SK-N-SH (cell line): ENCODE data around the gene AP1M1. TPM values are rescaled to one million over a fixed set of nuclear protein-coding genes. Genes with fewer than 3 reads are reported as not detected.
A peak's percentile ranks its signal among the peaks of the same experiment; 100 is the strongest.

Source experiments
- CTCF ChIA-PET: fragments of 300-600, 350-600 bp; formaldehyde crosslinking; extraction: SDS; loops from one replicate; lab custom pipeline; 2021; lab: Yijun Ruan, JAX
- POLR2A ChIA-PET: fragments of 350-600 bp; sonication (Branson Sonifier 250); formaldehyde crosslinking; extraction: SDS; loops from one replicate; lab custom pipeline; 2020; ENCODE audit warnings: antibody characterized with exemption, inconsistent platforms; lab: Yijun Ruan, JAX
- DNase-seq: peaks from one replicate; pipeline ENCODE4 v3.0.0; 2012
- H2AFZ ChIP-seq: fragments of 200-600 bp; sonication (generic); 2 replicates; pipeline ENCODE4 v1.8.1; 2016; ENCODE audit warnings: antibody characterized with exemption, mild to moderate bottlenecking, low read depth
- H3F3A ChIP-seq: fragments of 200-600 bp; sonication (generic); replicated peaks from 2 replicates; pipeline ENCODE3; 2016; ENCODE audit warnings: antibody characterized with exemption, mild to moderate bottlenecking; ENCODE audit not compliant: insufficient read depth
- H3K27ac ChIP-seq, 2 experiments: fragments of 200-500 bp in 1 of 2; fragments of 200-600 bp in 1 of 2; sonication (Bioruptor generic) in 1 of 2; sonication (generic), shearing (Covaris generic) in 1 of 2; 2 replicates each; pipeline versions ENCODE4 v1.5.1 to v1.6.1; 2014 to 2016; ENCODE audit warnings: low read depth in 2 of 2, inconsistent platforms in 1 of 2, low read length in 1 of 2, mild to moderate bottlenecking in 1 of 2, mixed read lengths in 1 of 2
- H3K27me3 ChIP-seq: fragments of 200-600 bp; sonication (generic), shearing (Covaris generic); 2 replicates; pipeline ENCODE4 v1.6.1; 2016; ENCODE audit warnings: mixed run types; ENCODE audit not compliant: insufficient read depth
- H3K36me3 ChIP-seq, 2 experiments: fragments of 200-500 bp in 1 of 2; fragments of 200-600 bp in 1 of 2; sonication (Bioruptor generic) in 1 of 2; sonication (generic) in 1 of 2; replicated peaks in 1 of 2; 2 replicates each; pipeline versions ENCODE3 to v1.5.1; 2014 to 2016; ENCODE audit warnings: low read length in 1 of 2, mild to moderate bottlenecking in 1 of 2; ENCODE audit not compliant: insufficient read depth in 2 of 2, control insufficient read depth in 1 of 2
- H3K4me1 ChIP-seq, 2 experiments: fragments of 200-500 bp in 1 of 2; fragments of 200-600 bp in 1 of 2; sonication (Bioruptor generic) in 1 of 2; sonication (generic), shearing (Covaris generic) in 1 of 2; 2 replicates each; pipeline versions ENCODE4 v1.5.1 to v1.6.1; 2014 to 2016; ENCODE audit warnings: low read depth in 1 of 2, low read length in 1 of 2, mixed run types in 1 of 2; ENCODE audit not compliant: insufficient read depth in 2 of 2, control insufficient read depth in 1 of 2
- H3K4me2 ChIP-seq: fragments of 200-600 bp; sonication (generic), shearing (Covaris generic); 2 replicates; pipeline ENCODE4 v1.6.1; 2017; ENCODE audit warnings: mixed run types
- H3K4me3 ChIP-seq, 2 experiments: fragments of 200-500 bp in 1 of 2; fragments of 200-600 bp in 1 of 2; sonication (Bioruptor generic) in 1 of 2; sonication (generic), shearing (Covaris generic) in 1 of 2; 2 replicates each; pipeline versions ENCODE4 v1.5.1 to v1.8.1; 2014 to 2016; ENCODE audit warnings: low read depth in 2 of 2, inconsistent platforms in 1 of 2, low read length in 1 of 2, mild to moderate bottlenecking in 1 of 2, mixed read lengths in 1 of 2, moderate library complexity in 1 of 2
- H3K79me2 ChIP-seq: fragments of 200-600 bp; sonication (generic); 2 replicates; pipeline ENCODE4 v1.8.1; 2017; ENCODE audit warnings: mild to moderate bottlenecking; ENCODE audit not compliant: insufficient read depth
- H3K9ac ChIP-seq: fragments of 200-600 bp; sonication (generic); 2 replicates; pipeline ENCODE4 v1.6.1; 2017; ENCODE audit warnings: mixed run types
- H3K9me2 ChIP-seq: fragments of 200-600 bp; sonication (generic); 2 replicates; pipeline ENCODE4 v1.6.1; 2017; ENCODE audit warnings: mixed run types
- H3K9me3 ChIP-seq: fragments of 200-600 bp; sonication (generic); 2 replicates; pipeline ENCODE4 v1.6.1; 2017; ENCODE audit warnings: mixed run types, mild to moderate bottlenecking, moderate library complexity
- H4K20me1 ChIP-seq: fragments of 200-600 bp; sonication (generic); 2 replicates; pipeline ENCODE4 v1.6.1; 2017; ENCODE audit warnings: mild to moderate bottlenecking, mixed run types; ENCODE audit not compliant: insufficient read depth
- CHD2 ChIP-seq: fragments of 150-350 bp; IDR thresholded peaks from 2 replicates; pipeline ENCODE4 v1.6.1; 2018; ENCODE audit warnings: low read length; ENCODE audit not compliant: partially characterized antibody
- ELF1 ChIP-seq: IDR thresholded peaks from 2 replicates; pipeline ENCODE4 v1.4.0; 2012
- EZH2phosphoT487 ChIP-seq: fragments of 200-600 bp; sonication (generic); IDR thresholded peaks from 2 replicates; pipeline ENCODE4 v1.6.1; 2017; ENCODE audit warnings: low read depth, mixed run types, mild to moderate bottlenecking, antibody characterized with exemption, moderate library complexity, borderline replicate concordance
- FOSL2 ChIP-seq: IDR thresholded peaks from 2 replicates; pipeline ENCODE4 v1.4.0; 2012; ENCODE audit warnings: low read depth, mild to moderate bottlenecking, moderate library complexity, borderline replicate concordance
- FOXJ3 ChIP-seq: sonication (generic); formaldehyde crosslinking; IDR thresholded peaks from 2 replicates; pipeline ENCODE4 v1.5.1; 2020; ENCODE audit warnings: mild to moderate bottlenecking, missing genetic modification reagents
- FOXM1 ChIP-seq: IDR thresholded peaks from 2 replicates; pipeline ENCODE4 v1.4.0; 2012; ENCODE audit warnings: low read depth, mild to moderate bottlenecking
- GATA2 ChIP-seq: sonication (generic); formaldehyde crosslinking; IDR thresholded peaks from 2 replicates; pipeline ENCODE4 v1.5.0; 2020; ENCODE audit warnings: mild to moderate bottlenecking, missing genetic modification reagents
- IRF3 ChIP-seq: fragments of 150-350 bp; IDR thresholded peaks from 2 replicates; pipeline ENCODE4 v1.6.1; 2016; ENCODE audit warnings: mild to moderate bottlenecking, low read depth, low read length
- MAX ChIP-seq: IDR thresholded peaks from 2 replicates; pipeline ENCODE4 v1.4.0; 2012; ENCODE audit warnings: low read depth
- MEF2A ChIP-seq: IDR thresholded peaks from 2 replicates; pipeline ENCODE4 v1.4.0; 2012; ENCODE audit warnings: low read depth, borderline replicate concordance
- MXI1 ChIP-seq: IDR thresholded peaks from 2 replicates; pipeline ENCODE4 v1.6.1; 2012; ENCODE audit warnings: mild to moderate bottlenecking, low read depth, low read length, improper control_type of control experiment
- NFIC ChIP-seq: IDR thresholded peaks from 2 replicates; pipeline ENCODE4 v1.4.0; 2012; ENCODE audit warnings: borderline replicate concordance
- NRF1 ChIP-seq: IDR thresholded peaks from 2 replicates; pipeline ENCODE4 v1.6.1; 2012; ENCODE audit warnings: low read depth, mild to moderate bottlenecking, low read length
- RFX5 ChIP-seq: IDR thresholded peaks from 2 replicates; pipeline ENCODE4 v1.6.1; 2012; ENCODE audit warnings: mild to moderate bottlenecking, improper control_type of control experiment, low read length
- TAF1 ChIP-seq: IDR thresholded peaks from 2 replicates; pipeline ENCODE4 v1.6.1; 2012; ENCODE audit warnings: low read depth, mild to moderate bottlenecking, low read length, moderate library complexity, borderline replicate concordance
- USF1 ChIP-seq: IDR thresholded peaks from 2 replicates; pipeline ENCODE4 v1.4.0; 2012; ENCODE audit warnings: low read depth, borderline replicate concordance
- YY1 ChIP-seq: IDR thresholded peaks from 2 replicates; pipeline ENCODE4 v1.4.0; 2012; ENCODE audit warnings: low read depth, mild to moderate bottlenecking
- WGBS: methylation state at CpG from one replicate; pipeline ENCODE4 v1.1.6; 2017; ENCODE audit warnings: low lambda C conversion rate; 5-methylcytosine and 5-hydroxymethylcytosine counted together
- polyA plus RNA-seq, 3 experiments: library from polyadenylated mRNA; depleted of rRNA; stranded (reverse); fragments of >200 nt; gene quantifications; 2 replicates each; pipeline ENCODE4 v1.2.3, GENCODE V29; 2012
- TF ChIP-seq, protein P1 (sequence below): IDR thresholded peaks from 2 replicates; pipeline ENCODE4 v1.4.0; 2012; ENCODE audit warnings: low read depth, borderline replicate concordance
- TF ChIP-seq, protein P2 (sequence below): fragments of 200-600 bp; sonication (generic); IDR thresholded peaks from 2 replicates; pipeline ENCODE4 v1.6.1; 2017; ENCODE audit warnings: antibody characterized with exemption, mild to moderate bottlenecking, moderate library complexity

Gene AP1M1
- polyA plus RNA-seq, 1 of the 3 experiments (the other 2 are of a cell fraction) = 133 TPM

- CTCF ChIA-PET = interaction anchor here (1.0 kb wide), 1 partner anchor 158 kb away, joined by 3 read pairs; no protein-coding TSS in a partner anchor
- Histone ChIP-seq H2AFZ (no peak overlapping the region), H3K27me3 (no peaks in the 10 kb centered on the region), H3K4me3 (peak overlapping the region; percentile 94 to 99; a peak in 3 of 4 replicates), H3K27ac (no peak overlapping the region), H3K79me2 (peaks cover 52% of the 10 kb centered on the region), H3K4me2 (peak overlapping the region; percentile 98), H3K4me1 (peaks cover 13 to 17% of the 10 kb centered on the region in 2 experiments; a peak in 3 of 4 replicates), H3K36me3 (peaks cover 0 to 39% of the 10 kb centered on the region in 2 experiments), H3K9ac (no peak overlapping the region), H3F3A (peaks cover 16% of the 10 kb centered on the region), H3K9me2 (no peaks in the 10 kb centered on the region), H3K9me3 (no peaks in the 10 kb centered on the region), H4K20me1 (peaks cover 43% of the 10 kb centered on the region)
- POLR2A ChIA-PET = no interaction called here
- WGBS = 92% methylated on average over 7 of the region's 9 CpGs
- no peak for DNase-seq
- TF ChIP-seq FOXJ3 (no peak), MEF2A (no peak), FOSL2 (no peak), EZH2phosphoT487 (no peak), NRF1 (no peak), GATA2 (no peak), IRF3 (no peak), YY1 (no peak), TAF1 (no peak), NFIC (no peak), FOXM1 (no peak), ELF1 (no peak), MXI1 (no peak), RFX5 (no peak), CHD2 (no peak), MAX (no peak), USF1 (no peak)
- TF ChIP-seq, protein P1, sequence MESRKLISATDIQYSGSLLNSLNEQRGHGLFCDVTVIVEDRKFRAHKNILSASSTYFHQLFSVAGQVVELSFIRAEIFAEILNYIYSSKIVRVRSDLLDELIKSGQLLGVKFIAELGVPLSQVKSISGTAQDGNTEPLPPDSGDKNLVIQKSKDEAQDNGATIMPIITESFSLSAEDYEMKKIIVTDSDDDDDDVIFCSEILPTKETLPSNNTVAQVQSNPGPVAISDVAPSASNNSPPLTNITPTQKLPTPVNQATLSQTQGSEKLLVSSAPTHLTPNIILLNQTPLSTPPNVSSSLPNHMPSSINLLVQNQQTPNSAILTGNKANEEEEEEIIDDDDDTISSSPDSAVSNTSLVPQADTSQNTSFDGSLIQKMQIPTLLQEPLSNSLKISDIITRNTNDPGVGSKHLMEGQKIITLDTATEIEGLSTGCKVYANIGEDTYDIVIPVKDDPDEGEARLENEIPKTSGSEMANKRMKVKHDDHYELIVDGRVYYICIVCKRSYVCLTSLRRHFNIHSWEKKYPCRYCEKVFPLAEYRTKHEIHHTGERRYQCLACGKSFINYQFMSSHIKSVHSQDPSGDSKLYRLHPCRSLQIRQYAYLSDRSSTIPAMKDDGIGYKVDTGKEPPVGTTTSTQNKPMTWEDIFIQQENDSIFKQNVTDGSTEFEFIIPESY = no peak
- TF ChIP-seq, protein P2, sequence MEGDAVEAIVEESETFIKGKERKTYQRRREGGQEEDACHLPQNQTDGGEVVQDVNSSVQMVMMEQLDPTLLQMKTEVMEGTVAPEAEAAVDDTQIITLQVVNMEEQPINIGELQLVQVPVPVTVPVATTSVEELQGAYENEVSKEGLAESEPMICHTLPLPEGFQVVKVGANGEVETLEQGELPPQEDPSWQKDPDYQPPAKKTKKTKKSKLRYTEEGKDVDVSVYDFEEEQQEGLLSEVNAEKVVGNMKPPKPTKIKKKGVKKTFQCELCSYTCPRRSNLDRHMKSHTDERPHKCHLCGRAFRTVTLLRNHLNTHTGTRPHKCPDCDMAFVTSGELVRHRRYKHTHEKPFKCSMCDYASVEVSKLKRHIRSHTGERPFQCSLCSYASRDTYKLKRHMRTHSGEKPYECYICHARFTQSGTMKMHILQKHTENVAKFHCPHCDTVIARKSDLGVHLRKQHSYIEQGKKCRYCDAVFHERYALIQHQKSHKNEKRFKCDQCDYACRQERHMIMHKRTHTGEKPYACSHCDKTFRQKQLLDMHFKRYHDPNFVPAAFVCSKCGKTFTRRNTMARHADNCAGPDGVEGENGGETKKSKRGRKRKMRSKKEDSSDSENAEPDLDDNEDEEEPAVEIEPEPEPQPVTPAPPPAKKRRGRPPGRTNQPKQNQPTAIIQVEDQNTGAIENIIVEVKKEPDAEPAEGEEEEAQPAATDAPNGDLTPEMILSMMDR = no peak
Measured at GRCh38 chr19:16199275-16199932, 1.7 kb downstream of the AP1M1 start.
